ENCODE data around the gene CD83. TPM values are rescaled to one million over a fixed set of nuclear protein-coding genes. Genes with fewer than 3 reads are reported as not detected.

Gene CD83
- total RNA-seq, 1 donor, result 0.86 TPM

GRCh38 chr6:14089224-14089623 lies 28.3 kb upstream of the CD83 start:
- H3K4me3 ChIP-seq (ENCODE audit: low read depth, low read length), result no peak overlapping the region
- no peak for TF ChIP-seq CTCF (IDR thresholded peaks at IDR 0.05; ENCODE audit: insufficient read depth, low read depth, low read length)
- DNase-seq (ENCODE audit: low read depth), result no peak

- H3K4me3 ChIP-seq (ENCODE audit: low read depth, low read length), result no peak overlapping the region
- no peak for DNase-seq (ENCODE audit: low read depth)
- no peak for TF ChIP-seq CTCF (IDR thresholded peaks at IDR 0.05; ENCODE audit: insufficient read depth, low read depth, low read length)
Observed at GRCh38 chr6:14091339-14091978, 26.1 kb upstream of the CD83 start.

GRCh38 chr6:14092316-14092715 lies 25.3 kb upstream of the CD83 start:
- DNase-seq (ENCODE audit: low read depth), result no peak
- H3K4me3 ChIP-seq (ENCODE audit: low read depth, low read length), result no peak overlapping the region
- TF ChIP-seq CTCF (IDR thresholded peaks at IDR 0.05; ENCODE audit: insufficient read depth, low read depth, low read length), result no peak

- peak; percentile 82 for DNase-seq (ENCODE audit: low read depth)
- no peak overlapping the region for H3K4me3 ChIP-seq (ENCODE audit: low read depth, low read length)
- no peak for TF ChIP-seq CTCF (IDR thresholded peaks at IDR 0.05; ENCODE audit: insufficient read depth, low read depth, low read length)
Observed at GRCh38 chr6:14092838-14093789, 24.5 kb upstream of the CD83 start.

- no peak for TF ChIP-seq CTCF (IDR thresholded peaks at IDR 0.05; ENCODE audit: insufficient read depth, low read depth, low read length)
- DNase-seq (ENCODE audit: low read depth), result peak; percentile 29
Observed at GRCh38 chr6:14094721-14095120, 22.9 kb upstream of the CD83 start.

GRCh38 chr6:14095437-14095836 lies 22.1 kb upstream of the CD83 start:
- no peak for TF ChIP-seq CTCF (IDR thresholded peaks at IDR 0.05; ENCODE audit: insufficient read depth, low read depth, low read length)
- no peak for DNase-seq (ENCODE audit: low read depth)
- H3K4me3 ChIP-seq (ENCODE audit: low read depth, low read length), result no peak overlapping the region

More at GRCh38 chr6:14094721-14095120, 22.9 kb upstream of the CD83 start:
- H3K4me3 ChIP-seq (ENCODE audit: low read depth, low read length), result no peak overlapping the region

Data from fibroblast of villous mesenchyme (primary cell).